Measurements from ENCODE around the gene EDRF1. TPM values are rescaled to one million over a fixed set of nuclear protein-coding genes. Genes with fewer than 3 reads are reported as not detected.
A peak's percentile ranks its signal among the peaks of the same experiment; 100 is the strongest.

Gene EDRF1
- total and polyA plus RNA-seq, 10 of the 15 experiments (the other 5 are each of a cell fraction or from before 2014, with no cell fraction given) = 16.8 to 99.7 (median 42.9) TPM

GRCh38 chr10:125802131-125802530 lies 82.6 kb downstream of the EDRF1 start (continued):
- TF ChIP-seq, protein P1, sequence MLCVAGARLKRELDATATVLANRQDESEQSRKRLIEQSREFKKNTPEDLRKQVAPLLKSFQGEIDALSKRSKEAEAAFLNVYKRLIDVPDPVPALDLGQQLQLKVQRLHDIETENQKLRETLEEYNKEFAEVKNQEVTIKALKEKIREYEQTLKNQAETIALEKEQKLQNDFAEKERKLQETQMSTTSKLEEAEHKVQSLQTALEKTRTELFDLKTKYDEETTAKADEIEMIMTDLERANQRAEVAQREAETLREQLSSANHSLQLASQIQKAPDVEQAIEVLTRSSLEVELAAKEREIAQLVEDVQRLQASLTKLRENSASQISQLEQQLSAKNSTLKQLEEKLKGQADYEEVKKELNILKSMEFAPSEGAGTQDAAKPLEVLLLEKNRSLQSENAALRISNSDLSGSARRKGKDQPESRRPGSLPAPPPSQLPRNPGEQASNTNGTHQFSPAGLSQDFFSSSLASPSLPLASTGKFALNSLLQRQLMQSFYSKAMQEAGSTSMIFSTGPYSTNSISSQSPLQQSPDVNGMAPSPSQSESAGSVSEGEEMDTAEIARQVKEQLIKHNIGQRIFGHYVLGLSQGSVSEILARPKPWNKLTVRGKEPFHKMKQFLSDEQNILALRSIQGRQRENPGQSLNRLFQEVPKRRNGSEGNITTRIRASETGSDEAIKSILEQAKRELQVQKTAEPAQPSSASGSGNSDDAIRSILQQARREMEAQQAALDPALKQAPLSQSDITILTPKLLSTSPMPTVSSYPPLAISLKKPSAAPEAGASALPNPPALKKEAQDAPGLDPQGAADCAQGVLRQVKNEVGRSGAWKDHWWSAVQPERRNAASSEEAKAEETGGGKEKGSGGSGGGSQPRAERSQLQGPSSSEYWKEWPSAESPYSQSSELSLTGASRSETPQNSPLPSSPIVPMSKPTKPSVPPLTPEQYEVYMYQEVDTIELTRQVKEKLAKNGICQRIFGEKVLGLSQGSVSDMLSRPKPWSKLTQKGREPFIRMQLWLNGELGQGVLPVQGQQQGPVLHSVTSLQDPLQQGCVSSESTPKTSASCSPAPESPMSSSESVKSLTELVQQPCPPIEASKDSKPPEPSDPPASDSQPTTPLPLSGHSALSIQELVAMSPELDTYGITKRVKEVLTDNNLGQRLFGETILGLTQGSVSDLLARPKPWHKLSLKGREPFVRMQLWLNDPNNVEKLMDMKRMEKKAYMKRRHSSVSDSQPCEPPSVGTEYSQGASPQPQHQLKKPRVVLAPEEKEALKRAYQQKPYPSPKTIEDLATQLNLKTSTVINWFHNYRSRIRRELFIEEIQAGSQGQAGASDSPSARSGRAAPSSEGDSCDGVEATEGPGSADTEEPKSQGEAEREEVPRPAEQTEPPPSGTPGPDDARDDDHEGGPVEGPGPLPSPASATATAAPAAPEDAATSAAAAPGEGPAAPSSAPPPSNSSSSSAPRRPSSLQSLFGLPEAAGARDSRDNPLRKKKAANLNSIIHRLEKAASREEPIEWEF (IDR thresholded peaks at IDR 0.05; ENCODE audit: insufficient replicate concordance, low read depth, low read length) = no peak
- TF ChIP-seq MTA2 (IDR thresholded peaks at IDR 0.05; ENCODE audit: low read depth) (no peak), TARDBP (IDR thresholded peaks at IDR 0.05; ENCODE audit: borderline replicate concordance) (no peak), IKZF1 (conservative IDR thresholded peaks at IDR 0.05) (no peak), STAT3 (IDR thresholded peaks at IDR 0.05; ENCODE audit: low read depth, low read length) (no peak)
- TF ChIP-seq, protein P2, sequence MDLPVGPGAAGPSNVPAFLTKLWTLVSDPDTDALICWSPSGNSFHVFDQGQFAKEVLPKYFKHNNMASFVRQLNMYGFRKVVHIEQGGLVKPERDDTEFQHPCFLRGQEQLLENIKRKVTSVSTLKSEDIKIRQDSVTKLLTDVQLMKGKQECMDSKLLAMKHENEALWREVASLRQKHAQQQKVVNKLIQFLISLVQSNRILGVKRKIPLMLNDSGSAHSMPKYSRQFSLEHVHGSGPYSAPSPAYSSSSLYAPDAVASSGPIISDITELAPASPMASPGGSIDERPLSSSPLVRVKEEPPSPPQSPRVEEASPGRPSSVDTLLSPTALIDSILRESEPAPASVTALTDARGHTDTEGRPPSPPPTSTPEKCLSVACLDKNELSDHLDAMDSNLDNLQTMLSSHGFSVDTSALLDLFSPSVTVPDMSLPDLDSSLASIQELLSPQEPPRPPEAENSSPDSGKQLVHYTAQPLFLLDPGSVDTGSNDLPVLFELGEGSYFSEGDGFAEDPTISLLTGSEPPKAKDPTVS (IDR thresholded peaks at IDR 0.05; ENCODE audit: low read depth, low read length) = no peak

GRCh38 chr10:125802739-125803138 lies 83.2 kb downstream of the EDRF1 start:
- TF ChIP-seq CTCF (IDR thresholded peaks at IDR 0.05 in 2 of 3, conservative IDR thresholded peaks at IDR 0.05 in 1 of 3; ENCODE audit: control insufficient read depth in 2 of 3, extremely low read depth in 1 of 3, insufficient read depth in 1 of 3, low read depth in 3 of 3, low read length in 3 of 3) (no peak), FOXM1 (IDR thresholded peaks at IDR 0.05; ENCODE audit: low read depth, low read length) (no peak)
- TF ChIP-seq, protein P3, sequence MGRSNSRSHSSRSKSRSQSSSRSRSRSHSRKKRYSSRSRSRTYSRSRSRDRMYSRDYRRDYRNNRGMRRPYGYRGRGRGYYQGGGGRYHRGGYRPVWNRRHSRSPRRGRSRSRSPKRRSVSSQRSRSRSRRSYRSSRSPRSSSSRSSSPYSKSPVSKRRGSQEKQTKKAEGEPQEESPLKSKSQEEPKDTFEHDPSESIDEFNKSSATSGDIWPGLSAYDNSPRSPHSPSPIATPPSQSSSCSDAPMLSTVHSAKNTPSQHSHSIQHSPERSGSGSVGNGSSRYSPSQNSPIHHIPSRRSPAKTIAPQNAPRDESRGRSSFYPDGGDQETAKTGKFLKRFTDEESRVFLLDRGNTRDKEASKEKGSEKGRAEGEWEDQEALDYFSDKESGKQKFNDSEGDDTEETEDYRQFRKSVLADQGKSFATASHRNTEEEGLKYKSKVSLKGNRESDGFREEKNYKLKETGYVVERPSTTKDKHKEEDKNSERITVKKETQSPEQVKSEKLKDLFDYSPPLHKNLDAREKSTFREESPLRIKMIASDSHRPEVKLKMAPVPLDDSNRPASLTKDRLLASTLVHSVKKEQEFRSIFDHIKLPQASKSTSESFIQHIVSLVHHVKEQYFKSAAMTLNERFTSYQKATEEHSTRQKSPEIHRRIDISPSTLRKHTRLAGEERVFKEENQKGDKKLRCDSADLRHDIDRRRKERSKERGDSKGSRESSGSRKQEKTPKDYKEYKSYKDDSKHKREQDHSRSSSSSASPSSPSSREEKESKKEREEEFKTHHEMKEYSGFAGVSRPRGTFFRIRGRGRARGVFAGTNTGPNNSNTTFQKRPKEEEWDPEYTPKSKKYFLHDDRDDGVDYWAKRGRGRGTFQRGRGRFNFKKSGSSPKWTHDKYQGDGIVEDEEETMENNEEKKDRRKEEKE (IDR thresholded peaks at IDR 0.05) = no peak
- Histone ChIP-seq H3K4me1 (ENCODE audit: control insufficient read depth, insufficient read depth, low read length) (no peaks in the 10 kb centered on the region), H3K27me3 (replicated peaks in 1 of 2; ENCODE audit: control insufficient read depth in 2 of 2, insufficient read depth in 2 of 2, low read length in 1 of 2) (no peaks in the 10 kb centered on the region), H3K27ac (ENCODE audit: control insufficient read depth, insufficient read depth) (no peak overlapping the region), H2AFZ (ENCODE audit: control insufficient read depth, low read depth, low read length) (no peak overlapping the region), H3K4me3 (no peak overlapping the region), H3K4me2 (ENCODE audit: control insufficient read depth, insufficient read depth) (no peak overlapping the region), H4K20me1 (ENCODE audit: control insufficient read depth, insufficient read depth) (no peaks in the 10 kb centered on the region), H3K79me2 (ENCODE audit: control insufficient read depth, insufficient read depth, low read length) (no peaks in the 10 kb centered on the region), H3K36me3 (ENCODE audit: control insufficient read depth in 2 of 2, insufficient read depth in 2 of 2, low read length in 1 of 2) (peaks cover 3 to 12% of the 10 kb centered on the region in 2 experiments), H3K9me3 (replicated peaks; ENCODE audit: control insufficient read depth, insufficient read depth, low read length) (no peaks in the 10 kb centered on the region), H3K9ac (ENCODE audit: control insufficient read depth, insufficient read depth, low read length) (no peak overlapping the region)
- no TSS peak for BruUV-seq (replicated peaks)
- ChIA-PET POLR2A (interaction anchor here (0.6 kb wide), 1 partner anchor 12 kb away, joined by 7 read pairs; no protein-coding TSS in a partner anchor), CTCF (no interaction called here), RAD21 (ENCODE audit: unreplicated experiment) (no interaction called here), SMC1A (ENCODE audit: uncharacterized antibody, unreplicated experiment) (no interaction called here)
- intact Hi-C loops (cut with micrococcal nuclease; ENCODE audit: unreplicated experiment) = no loop called here
- ATAC-seq (peak; percentile 58), DNase-seq (ENCODE audit: low read depth, low spot score) (no peak), FAIRE-seq (no peak)
- WGBS (ENCODE audit: insufficient coverage, insufficient replicate concordance, low lambda C conversion rate, missing lambda C conversion rate) = 22% methylated on average over 7 of the region's 7 CpGs
- in situ Hi-C loops (cut with MboI) = no loop called here

Data from GM12878 (cell line).